Measurements from ENCODE around the gene MYCL. TPM values are rescaled to one million over a fixed set of nuclear protein-coding genes. Genes with fewer than 3 reads are reported as not detected.
"Not testable (repeated sequence)": the region's sequence is repeated elsewhere in the genome, so short reads cannot be mapped to it uniquely, and the experiment has no call there.

MYCL gene
- total and polyA plus RNA-seq, 2 of the 4 experiments (the other 2 are of a cell fraction), result 0.72 to 0.87 TPM

GRCh38 chr1:39872698-39873097 is 29.0 kb downstream of the MYCL start (continued):
- TF ChIP-seq USF2 (IDR thresholded peaks at IDR 0.05; ENCODE audit: low read depth, low read length), result no peak

GRCh38 chr1:39871796-39872195 is 29.9 kb downstream of the MYCL start:
- Histone ChIP-seq H3K27me3 (ENCODE audit: control insufficient read depth, insufficient read depth, low read length) (no peaks in the 10 kb centered on the region), H3K9me1 (ENCODE audit: insufficient read depth, low read length) (no peaks in the 10 kb centered on the region), H3K9ac (ENCODE audit: low read depth, low read length) (no peak overlapping the region), H3K18ac (ENCODE audit: low read depth, low read length) (no peak overlapping the region), H3K4me2 (ENCODE audit: low read depth, low read length) (no peak overlapping the region), H4K20me1 (ENCODE audit: insufficient read depth, low read length) (peaks cover 30% of the 10 kb centered on the region), H3K4me3 (ENCODE audit: insufficient read depth, low read depth, low read length) (no peak overlapping the region), H3K27ac (ENCODE audit: insufficient read depth, low read length) (no peak overlapping the region), H3K4me1 (ENCODE audit: control insufficient read depth, insufficient read depth, low read length) (0 out of 2 replicates have a peak, but pooled peaks cover 2% of the 10 kb centered on the region), H4K5ac (ENCODE audit: low read depth, low read length) (no peak overlapping the region), H2AK5ac (ENCODE audit: low read depth, low read length) (no peak overlapping the region), H2AFZ (replicated peaks; ENCODE audit: low read length, poor library complexity) (no peak overlapping the region), H3K36me3 (ENCODE audit: control insufficient read depth, insufficient read depth, low read length) (peaks cover 1% of the 10 kb centered on the region; the same call in 1 of the 2 replicates), H3K56ac (ENCODE audit: extremely low read depth, insufficient read depth, low read length) (no peak overlapping the region), H2BK5ac (ENCODE audit: low read depth, low read length, poor library complexity, severe bottlenecking) (no peak overlapping the region), H3K23ac (ENCODE audit: low read depth, low read length) (no peak overlapping the region), H3K14ac (replicated peaks; ENCODE audit: low read depth, low read length) (no peak overlapping the region), H3K9me3 (ENCODE audit: control insufficient read depth, insufficient read depth, low read length) (no peaks in the 10 kb centered on the region), H2BK20ac (ENCODE audit: low read depth, low read length) (no peak overlapping the region), H4K8ac (ENCODE audit: low read depth in 2 of 2, low read length in 2 of 2) (no peak overlapping the region), H2BK15ac (ENCODE audit: low read depth, low read length) (no peak overlapping the region), H2BK120ac (ENCODE audit: low read depth, low read length) (no peak overlapping the region), H3K4ac (ENCODE audit: low read depth, low read length) (no peak overlapping the region), H3K79me1 (ENCODE audit: low read depth in 1 of 2, low read length in 2 of 2) (peaks cover 18 to 44% of the 10 kb centered on the region in 2 experiments), H2AK9ac (replicated peaks; ENCODE audit: low read depth, low read length, poor library complexity) (no peak overlapping the region), H4K91ac (ENCODE audit: insufficient read depth, low read depth, low read length) (no peak overlapping the region)
- in situ Hi-C loops (cut with MboI; ENCODE audit: low sequenced_read_pairs) (no loop called here), intact Hi-C loops (cut with micrococcal nuclease) (no loop called here), dilution Hi-C loops (cut with HindIII; ENCODE audit: low sequenced_read_pairs, unreplicated experiment) (no loop called here)
- TF ChIP-seq CTCF (conservative IDR thresholded peaks at IDR 0.05; ENCODE audit: low read depth, low read length) (no peak), MXI1 (IDR thresholded peaks at IDR 0.05; ENCODE audit: borderline replicate concordance, low read depth, low read length) (no peak)
- DNase-seq, result no peak
- ATAC-seq (ENCODE audit: low read depth), result no peak
- ChIA-PET POLR2A (ENCODE audit: unreplicated experiment) (no interaction called here), CTCF (no interaction called here)
- no TSS peak for BruUV-seq (replicated peaks)

GRCh38 chr1:39871043-39871442 is 30.7 kb downstream of the MYCL start:
- Histone ChIP-seq H3K79me1 (ENCODE audit: low read depth in 1 of 2, low read length in 2 of 2) (peaks cover 16 to 49% of the 10 kb centered on the region in 2 experiments; a peak in 3 of 4 replicates), H4K20me1 (ENCODE audit: insufficient read depth, low read length) (peaks cover 31% of the 10 kb centered on the region)
- H2BK15ac ChIP-seq (ENCODE audit: low read depth, low read length); H2AK9ac ChIP-seq (replicated peaks; ENCODE audit: low read depth, low read length, poor library complexity); H3K23ac ChIP-seq (ENCODE audit: low read depth, low read length); ATAC-seq (ENCODE audit: low read depth); H3K4me3 ChIP-seq (ENCODE audit: insufficient read depth, low read depth, low read length); H3K27ac ChIP-seq (ENCODE audit: insufficient read depth, low read length); H3K4me2 ChIP-seq (ENCODE audit: low read depth, low read length); intact Hi-C loops (cut with micrococcal nuclease); CTCF ChIA-PET; H3K27me3 ChIP-seq (ENCODE audit: control insufficient read depth, insufficient read depth, low read length); H3K14ac ChIP-seq (replicated peaks; ENCODE audit: low read depth, low read length); POLR2A ChIA-PET (ENCODE audit: unreplicated experiment); H3K9me1 ChIP-seq (ENCODE audit: insufficient read depth, low read length); H2BK120ac ChIP-seq (ENCODE audit: low read depth, low read length); DNase-seq; in situ Hi-C loops (cut with MboI; ENCODE audit: low sequenced_read_pairs); H3K56ac ChIP-seq (ENCODE audit: extremely low read depth, insufficient read depth, low read length); BruUV-seq (replicated peaks); H3K4me1 ChIP-seq (ENCODE audit: control insufficient read depth, insufficient read depth, low read length); H3K4ac ChIP-seq (ENCODE audit: low read depth, low read length); H3K9me3 ChIP-seq (ENCODE audit: control insufficient read depth, insufficient read depth, low read length); H3K36me3 ChIP-seq (ENCODE audit: control insufficient read depth, insufficient read depth, low read length); H3K9ac ChIP-seq (ENCODE audit: low read depth, low read length); H4K5ac ChIP-seq (ENCODE audit: low read depth, low read length); H2AK5ac ChIP-seq (ENCODE audit: low read depth, low read length); H3K18ac ChIP-seq (ENCODE audit: low read depth, low read length); H4K91ac ChIP-seq (ENCODE audit: insufficient read depth, low read depth, low read length); H2BK20ac ChIP-seq (ENCODE audit: low read depth, low read length); dilution Hi-C loops (cut with HindIII; ENCODE audit: low sequenced_read_pairs, unreplicated experiment); H2BK5ac ChIP-seq (ENCODE audit: low read depth, low read length, poor library complexity, severe bottlenecking); H2AFZ ChIP-seq (replicated peaks; ENCODE audit: low read length, poor library complexity); H4K8ac ChIP-seq (ENCODE audit: low read depth in 2 of 2, low read length in 2 of 2): not testable (repeated sequence)
- 98% methylated on average over 10 of the region's 12 CpGs; no CpG with 5 or more reads in 1 of the 2 experiments for WGBS, 2 experiments (ENCODE audit: extremely low coverage in 2 of 2, insufficient read length in 1 of 2)

Data from IMR-90 (cell line).